ENCODE data around the gene SASS6.

The SASS6 gene

GRCh38 chr1:100065183-100065968 is 67.4 kb downstream of the SASS6 start:
- Histone ChIP-seq H3K36me3 (ENCODE audit: control insufficient read depth, low read length) (peaks cover 83% of the 10 kb centered on the region), H3K9me3 (ENCODE audit: control insufficient read depth, insufficient read depth, low read length) (no peaks in the 10 kb centered on the region), H3F3A (ENCODE audit: control insufficient read depth, insufficient read depth) (no peaks in the 10 kb centered on the region; the same call in 1 of the 2 replicates), H4K20me1 (ENCODE audit: control insufficient read depth, insufficient read depth, low read depth, low read length) (peaks cover 3% of the 10 kb centered on the region; the same call in 1 of the 2 replicates), H3K79me2 (ENCODE audit: control insufficient read depth, low read length) (peaks cover 15% of the 10 kb centered on the region), H3K9me2 (replicated peaks; ENCODE audit: control insufficient read depth, low read length) (no peaks in the 10 kb centered on the region), H3K4me1 (ENCODE audit: control insufficient read depth, low read length) (no peaks in the 10 kb centered on the region), H3K4me2 (ENCODE audit: low read length) (no peak overlapping the region), H3K27me3 (ENCODE audit: control insufficient read depth, low read length) (no peaks in the 10 kb centered on the region), H3K4me3 (ENCODE audit: low read length) (no peak overlapping the region), H3K27ac (ENCODE audit: low read depth, low read length) (no peak overlapping the region)
- no peak for TF ChIP-seq CTCF (IDR thresholded peaks at IDR 0.05; ENCODE audit: low read depth, low read length, poor library complexity, severe bottlenecking)
- no peak for TF ChIP-seq EZH2phosphoT487 (IDR thresholded peaks at IDR 0.05; ENCODE audit: borderline replicate concordance, low read length)

- H3K27me3 ChIP-seq (ENCODE audit: control insufficient read depth, low read length): no peaks in the 10 kb centered on the region
- no peak for TF ChIP-seq EZH2phosphoT487 (IDR thresholded peaks at IDR 0.05; ENCODE audit: borderline replicate concordance, low read length)
- TF ChIP-seq CTCF (IDR thresholded peaks at IDR 0.05; ENCODE audit: low read depth, low read length, poor library complexity, severe bottlenecking): no peak
- no peak overlapping the region for H3K4me2 ChIP-seq (ENCODE audit: low read length)
- H3K4me1 ChIP-seq (ENCODE audit: control insufficient read depth, low read length): no peaks in the 10 kb centered on the region
- H3K79me2 ChIP-seq (ENCODE audit: control insufficient read depth, low read length): peaks cover 41% of the 10 kb centered on the region
- H3K27ac ChIP-seq (ENCODE audit: low read depth, low read length): no peak overlapping the region
- H3K36me3 ChIP-seq (ENCODE audit: control insufficient read depth, low read length): peaks cover 78% of the 10 kb centered on the region
- H3K9me2 ChIP-seq (replicated peaks; ENCODE audit: control insufficient read depth, low read length): no peaks in the 10 kb centered on the region
- no peaks in the 10 kb centered on the region for H3K9me3 ChIP-seq (ENCODE audit: control insufficient read depth, insufficient read depth, low read length)
- H3K4me3 ChIP-seq (ENCODE audit: low read length): no peak overlapping the region
- no peaks in the 10 kb centered on the region for H4K20me1 ChIP-seq (ENCODE audit: control insufficient read depth, insufficient read depth, low read depth, low read length)
- no peaks in the 10 kb centered on the region; the same call in 1 of the 2 replicates for H3F3A ChIP-seq (ENCODE audit: control insufficient read depth, insufficient read depth)
Measured at GRCh38 chr1:100061681-100062080, 71.0 kb downstream of the SASS6 start.

GRCh38 chr1:100053727-100054126 is 79.0 kb downstream of the SASS6 start:
- H3K79me2 ChIP-seq (ENCODE audit: control insufficient read depth, low read length): peaks cover 92% of the 10 kb centered on the region
- peaks cover 10% of the 10 kb centered on the region for H3K4me1 ChIP-seq (ENCODE audit: control insufficient read depth, low read length)
- H3K9me3 ChIP-seq (ENCODE audit: control insufficient read depth, insufficient read depth, low read length): no peaks in the 10 kb centered on the region
- H3K4me3 ChIP-seq (ENCODE audit: low read length): no peak overlapping the region
- H3K36me3 ChIP-seq (ENCODE audit: control insufficient read depth, low read length): peaks cover 68% of the 10 kb centered on the region
- H3F3A ChIP-seq (ENCODE audit: control insufficient read depth, insufficient read depth): peaks cover 3% of the 10 kb centered on the region; the same call in 1 of the 2 replicates
- no peak overlapping the region for H3K27ac ChIP-seq (ENCODE audit: low read depth, low read length)
- TF ChIP-seq EZH2phosphoT487 (IDR thresholded peaks at IDR 0.05; ENCODE audit: borderline replicate concordance, low read length) (no peak), CTCF (IDR thresholded peaks at IDR 0.05; ENCODE audit: low read depth, low read length, poor library complexity, severe bottlenecking) (no peak)
- H3K4me2 ChIP-seq (ENCODE audit: low read length): no peak overlapping the region
- H3K9me2 ChIP-seq (replicated peaks; ENCODE audit: control insufficient read depth, low read length): no peaks in the 10 kb centered on the region
- H4K20me1 ChIP-seq (ENCODE audit: control insufficient read depth, insufficient read depth, low read depth, low read length): peaks cover 16% of the 10 kb centered on the region; the same call in 1 of the 2 replicates
- H3K27me3 ChIP-seq (ENCODE audit: control insufficient read depth, low read length): no peaks in the 10 kb centered on the region
